ENCODE data around the gene OSGIN1.
"Not testable (repeated sequence)": the region's sequence is repeated elsewhere in the genome, so short reads cannot be mapped to it uniquely, and the experiment has no call there.

The OSGIN1 gene

GRCh38 chr16:83940119-83940518 is 12.9 kb upstream of the OSGIN1 start:
- in situ Hi-C loops (cut with MboI; ENCODE audit: low sequenced_read_pairs, unreplicated experiment) = no loop called here
- DNase-seq (ENCODE audit: low spot score) = no peak
- TF ChIP-seq, protein P1, sequence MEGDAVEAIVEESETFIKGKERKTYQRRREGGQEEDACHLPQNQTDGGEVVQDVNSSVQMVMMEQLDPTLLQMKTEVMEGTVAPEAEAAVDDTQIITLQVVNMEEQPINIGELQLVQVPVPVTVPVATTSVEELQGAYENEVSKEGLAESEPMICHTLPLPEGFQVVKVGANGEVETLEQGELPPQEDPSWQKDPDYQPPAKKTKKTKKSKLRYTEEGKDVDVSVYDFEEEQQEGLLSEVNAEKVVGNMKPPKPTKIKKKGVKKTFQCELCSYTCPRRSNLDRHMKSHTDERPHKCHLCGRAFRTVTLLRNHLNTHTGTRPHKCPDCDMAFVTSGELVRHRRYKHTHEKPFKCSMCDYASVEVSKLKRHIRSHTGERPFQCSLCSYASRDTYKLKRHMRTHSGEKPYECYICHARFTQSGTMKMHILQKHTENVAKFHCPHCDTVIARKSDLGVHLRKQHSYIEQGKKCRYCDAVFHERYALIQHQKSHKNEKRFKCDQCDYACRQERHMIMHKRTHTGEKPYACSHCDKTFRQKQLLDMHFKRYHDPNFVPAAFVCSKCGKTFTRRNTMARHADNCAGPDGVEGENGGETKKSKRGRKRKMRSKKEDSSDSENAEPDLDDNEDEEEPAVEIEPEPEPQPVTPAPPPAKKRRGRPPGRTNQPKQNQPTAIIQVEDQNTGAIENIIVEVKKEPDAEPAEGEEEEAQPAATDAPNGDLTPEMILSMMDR (IDR thresholded peaks at IDR 0.05; ENCODE audit: borderline replicate concordance, control extremely low read depth, extremely low read depth, insufficient read depth, missing control alignments) = no peak

DNA sequence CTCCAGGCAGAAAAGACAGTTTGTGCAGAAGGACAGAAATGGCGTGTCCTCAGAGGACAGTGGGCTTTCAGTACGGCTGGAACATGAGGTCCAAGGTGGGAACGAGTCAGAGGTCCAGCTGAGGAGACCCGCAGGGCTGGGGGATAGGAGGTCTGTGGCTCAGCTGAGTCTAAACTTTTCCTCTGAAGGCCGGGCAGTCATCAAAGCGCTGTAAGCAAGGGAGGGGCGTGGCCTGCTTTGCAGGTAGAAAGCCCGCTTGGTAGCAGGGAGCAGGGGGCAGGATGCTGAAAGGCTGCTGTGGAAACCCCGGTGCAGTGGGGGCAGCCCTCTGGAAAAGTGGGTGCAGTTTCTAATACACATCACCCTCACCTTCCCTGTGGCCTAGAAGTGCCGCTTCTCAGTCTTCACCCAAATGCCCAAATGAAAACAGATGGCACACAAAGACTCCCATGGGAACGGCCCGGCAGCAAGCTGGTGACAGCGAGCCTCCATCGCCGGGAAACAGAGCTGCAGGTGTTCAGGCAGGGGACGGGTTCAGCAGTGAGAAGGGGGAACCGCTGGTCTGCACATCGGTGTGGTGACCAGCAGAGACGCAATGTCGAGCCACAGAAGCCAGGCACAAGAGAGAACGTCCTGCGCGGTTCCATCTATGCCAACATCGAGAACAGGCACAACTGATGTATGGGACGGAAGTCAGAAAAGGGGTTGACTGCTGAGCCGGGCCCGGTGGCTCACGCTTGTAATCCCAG is 12.2 kb upstream of the OSGIN1 start:
- TF ChIP-seq, protein P1 (IDR thresholded peaks at IDR 0.05; ENCODE audit: borderline replicate concordance, control extremely low read depth, extremely low read depth, insufficient read depth, missing control alignments) = no peak
- no peak for DNase-seq (ENCODE audit: low spot score)
- in situ Hi-C loops (cut with MboI; ENCODE audit: low sequenced_read_pairs, unreplicated experiment) = no loop called here

DNA sequence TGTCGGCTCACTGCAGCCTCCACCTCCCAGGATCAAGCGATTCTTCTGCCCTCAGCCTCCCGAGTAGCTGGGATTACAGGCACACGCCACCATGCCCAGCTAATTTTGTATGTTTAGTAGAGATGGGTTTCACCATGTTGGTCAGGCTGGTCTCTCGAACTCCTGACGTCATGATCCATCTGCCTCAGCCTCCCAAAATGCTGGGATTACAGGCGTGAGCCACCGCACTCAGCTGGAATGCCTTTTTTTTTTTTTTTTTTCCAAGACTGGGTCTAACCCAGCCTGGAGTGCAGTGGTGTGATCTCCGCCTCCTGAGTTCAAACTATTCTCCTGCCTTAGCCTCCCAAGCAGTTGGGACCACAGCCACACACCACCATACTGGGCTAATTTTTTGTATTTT is 11.5 kb upstream of the OSGIN1 start:
- in situ Hi-C loops (cut with MboI; ENCODE audit: low sequenced_read_pairs, unreplicated experiment) = not testable (repeated sequence)

GRCh38 chr16:83942074-83942473 is 11.0 kb upstream of the OSGIN1 start:
- TF ChIP-seq, protein P1 (IDR thresholded peaks at IDR 0.05; ENCODE audit: borderline replicate concordance, control extremely low read depth, extremely low read depth, insufficient read depth, missing control alignments) = no peak
- in situ Hi-C loops (cut with MboI; ENCODE audit: low sequenced_read_pairs, unreplicated experiment) = no loop called here
- no peak for DNase-seq (ENCODE audit: low spot score)

More for the DNA sequence above, 11.5 kb upstream of the OSGIN1 start:
- DNase-seq (ENCODE audit: low spot score) = not testable (repeated sequence)

DNA sequence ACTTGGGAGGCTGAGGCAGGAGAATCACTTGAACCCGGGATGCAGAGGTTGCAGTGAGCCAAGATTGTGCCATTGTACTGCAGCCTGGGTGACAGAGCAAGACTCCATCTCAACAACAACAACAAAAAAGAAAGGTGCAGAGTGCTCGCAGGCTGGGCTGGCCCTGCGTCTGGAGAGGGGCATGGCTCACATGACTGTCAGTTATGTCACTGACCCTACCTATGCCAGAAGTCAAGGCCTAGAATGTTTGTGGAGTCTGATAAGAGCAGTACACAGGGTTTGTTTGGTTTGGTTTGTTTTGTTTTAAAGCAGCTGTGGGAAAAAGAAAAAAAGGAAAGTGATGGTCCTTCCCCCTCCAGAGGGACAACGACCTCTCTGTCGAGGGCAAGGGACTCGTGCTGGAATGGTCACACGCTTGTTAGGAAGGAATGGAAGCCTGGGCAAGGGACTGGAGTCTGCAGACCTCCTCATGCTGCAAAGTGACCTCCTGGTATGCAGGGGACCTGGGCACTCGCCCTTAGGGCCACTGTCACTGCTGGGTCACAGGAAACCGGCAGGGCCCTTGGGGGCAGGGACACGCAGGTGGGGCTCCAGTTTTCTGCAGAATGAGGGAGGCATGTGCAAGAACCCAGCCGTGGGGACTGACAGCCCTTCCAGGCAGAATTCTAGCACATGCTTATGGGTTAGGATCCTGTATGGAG is 10.1 kb upstream of the OSGIN1 start:
- in situ Hi-C loops (cut with MboI; ENCODE audit: low sequenced_read_pairs, unreplicated experiment) = no loop called here
- no peak for DNase-seq (ENCODE audit: low spot score)
- TF ChIP-seq, protein P1 (IDR thresholded peaks at IDR 0.05; ENCODE audit: borderline replicate concordance, control extremely low read depth, extremely low read depth, insufficient read depth, missing control alignments) = no peak

- TF ChIP-seq, protein P1 (IDR thresholded peaks at IDR 0.05; ENCODE audit: borderline replicate concordance, control extremely low read depth, extremely low read depth, insufficient read depth, missing control alignments) = no peak
- no peak for DNase-seq (ENCODE audit: low spot score)
- in situ Hi-C loops (cut with MboI; ENCODE audit: low sequenced_read_pairs, unreplicated experiment) = no loop called here
These were observed 9.5 kb upstream of the OSGIN1 start for GRCh38 chr16:83943516-83944050.

DNA sequence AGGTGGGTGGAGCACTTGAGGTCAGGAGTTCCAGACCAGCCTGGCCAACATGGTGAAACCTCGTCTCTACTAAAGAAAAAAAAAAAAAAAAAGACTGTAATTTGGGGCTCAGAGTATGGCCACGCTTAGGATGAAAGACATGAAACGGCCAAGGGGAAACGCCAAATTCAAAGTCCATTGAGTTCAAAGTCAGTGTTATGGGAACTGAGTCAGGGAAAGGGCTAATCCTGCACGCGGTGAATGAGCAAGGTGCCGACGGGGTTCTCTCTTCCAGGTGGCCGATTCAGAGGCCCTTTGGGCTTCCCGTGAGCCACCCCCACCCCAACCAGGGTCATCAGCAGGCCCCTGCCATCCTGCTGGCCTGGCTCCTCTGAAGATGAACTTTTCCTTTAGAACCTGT is 7.5 kb upstream of the OSGIN1 start:
- TF ChIP-seq, protein P1 (IDR thresholded peaks at IDR 0.05; ENCODE audit: borderline replicate concordance, control extremely low read depth, extremely low read depth, insufficient read depth, missing control alignments) = no peak
- in situ Hi-C loops (cut with MboI; ENCODE audit: low sequenced_read_pairs, unreplicated experiment) = no loop called here
- no peak for DNase-seq (ENCODE audit: low spot score)

Data from GM13976 (cell line).